Brain pericyte (primary cell): ENCODE results near the gene SASS6.

Experiments
- DNase-seq: peaks from one replicate; pipeline ENCODE4 v3.0.0-alpha.2; 2012; ENCODE audit warnings: low read depth, low spot score

Gene SASS6

DNA sequence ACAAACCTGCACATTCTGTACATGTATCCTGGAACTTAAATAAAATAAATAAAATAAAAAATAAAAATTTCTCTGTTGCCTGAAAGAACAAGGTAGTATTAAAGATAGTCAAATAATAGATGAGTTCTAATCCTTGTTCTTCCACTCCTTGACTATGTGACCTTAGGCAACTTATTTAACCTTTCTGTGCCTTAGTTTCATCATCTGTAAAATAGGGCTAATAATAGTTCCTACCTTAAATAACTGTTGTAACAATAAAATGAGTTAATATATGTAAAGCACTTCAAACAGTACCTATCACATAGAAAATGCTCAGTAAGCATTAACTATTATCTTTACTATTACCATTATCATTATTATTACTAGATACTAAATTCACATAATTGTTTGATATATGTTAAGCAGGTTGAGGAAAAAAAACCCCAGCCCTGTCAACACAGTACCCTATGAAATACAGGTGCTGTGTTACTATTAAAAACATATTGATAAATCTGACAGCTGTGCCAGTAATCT, 23.1 kb downstream of the SASS6 start:
- DNase-seq, result no peak

DNA sequence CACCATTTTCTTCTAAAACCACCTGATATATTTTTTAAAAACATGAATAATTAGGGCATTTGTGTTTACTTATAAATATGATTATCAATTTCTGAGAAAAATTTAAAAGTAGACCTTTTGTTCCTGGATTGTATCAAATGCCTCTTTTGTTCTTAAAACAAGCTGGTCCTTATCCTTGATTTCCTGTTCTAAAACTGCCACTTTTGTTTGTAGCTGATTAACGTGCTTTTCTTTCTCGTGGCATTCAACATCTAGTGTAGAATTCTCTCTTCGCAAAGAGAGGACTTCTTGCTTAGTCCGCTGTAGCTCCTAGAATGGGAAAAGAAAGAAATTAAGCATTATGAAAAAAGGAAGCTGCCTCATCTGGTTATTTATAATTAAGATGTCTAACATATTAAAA, 25.0 kb downstream of the SASS6 start:
- no peak for DNase-seq

DNA sequence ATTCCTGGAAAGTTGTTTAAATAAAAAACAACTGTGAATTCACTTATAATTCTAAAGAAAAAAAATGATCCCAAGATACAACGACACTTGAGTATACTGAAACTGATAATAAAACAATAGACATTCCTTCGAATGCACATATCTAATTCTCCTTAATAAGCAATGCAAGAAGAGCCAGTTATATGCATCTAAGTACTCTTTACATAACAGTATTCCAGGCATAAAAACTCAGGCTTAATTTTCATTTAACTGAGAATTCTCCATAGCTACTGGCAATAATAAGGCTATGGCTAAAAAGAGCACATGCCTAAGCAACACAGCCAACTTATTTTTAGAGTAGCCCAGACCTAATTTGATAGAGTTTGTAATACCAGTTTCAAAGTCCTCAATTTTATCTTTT, 31.2 kb downstream of the SASS6 start:
- no peak for DNase-seq

DNA sequence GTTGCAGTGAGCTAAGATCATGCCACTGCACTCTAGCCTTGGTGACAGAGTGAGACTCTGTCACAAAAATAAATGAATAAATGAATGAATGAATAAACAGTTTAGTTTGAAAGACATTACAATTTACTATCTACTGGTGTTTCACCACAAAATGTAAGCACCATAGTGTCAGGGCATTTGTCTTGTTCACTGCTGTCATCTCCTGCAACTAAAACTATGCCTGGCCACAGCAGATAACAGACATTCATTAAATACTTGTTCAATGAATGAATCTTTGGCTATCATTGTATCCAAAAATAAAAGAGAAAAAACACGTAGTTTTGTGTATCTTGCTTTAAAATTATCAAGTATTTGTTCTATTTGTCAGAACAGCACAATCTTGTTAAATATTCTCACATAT, 32.5 kb downstream of the SASS6 start:
- DNase-seq, result no peak

DNA sequence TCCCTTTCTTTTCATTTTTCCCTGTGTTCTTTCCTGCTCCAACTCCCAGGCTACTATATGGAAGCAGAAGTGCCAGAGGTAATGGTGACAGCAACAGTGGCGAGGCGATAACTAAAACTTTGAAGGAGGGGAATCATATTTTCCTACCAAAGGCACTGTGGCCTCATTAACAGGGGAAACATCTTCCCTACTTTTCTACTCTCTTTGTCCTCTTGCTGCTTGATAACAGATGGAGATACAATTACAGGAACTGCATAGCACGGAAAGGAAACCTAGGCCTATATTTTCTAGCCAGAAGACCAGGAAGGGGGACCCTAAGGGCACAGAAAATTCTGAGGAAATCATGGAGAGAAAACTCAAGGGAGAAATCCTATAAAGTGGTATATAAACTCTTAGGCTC, 42.3 kb downstream of the SASS6 start:
- DNase-seq, result no peak

DNA sequence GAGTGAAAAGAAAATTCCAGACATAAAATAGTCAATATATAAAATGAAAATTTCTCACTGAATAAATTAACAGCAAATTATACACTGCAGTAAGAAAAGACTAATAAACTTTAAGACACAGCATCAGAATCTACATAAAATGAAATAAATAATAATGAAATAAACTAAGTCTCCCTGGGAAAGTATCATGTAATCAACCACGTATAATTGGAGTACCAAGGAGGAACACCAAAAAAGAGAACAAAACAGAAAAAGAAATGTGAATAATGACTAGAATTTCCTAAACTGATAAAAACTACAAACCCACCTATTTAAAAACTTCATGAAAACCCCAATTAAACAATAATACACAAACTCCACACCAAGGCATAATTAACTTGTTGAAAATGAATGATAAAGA, 43.6 kb downstream of the SASS6 start:
- DNase-seq, result no peak

DNA sequence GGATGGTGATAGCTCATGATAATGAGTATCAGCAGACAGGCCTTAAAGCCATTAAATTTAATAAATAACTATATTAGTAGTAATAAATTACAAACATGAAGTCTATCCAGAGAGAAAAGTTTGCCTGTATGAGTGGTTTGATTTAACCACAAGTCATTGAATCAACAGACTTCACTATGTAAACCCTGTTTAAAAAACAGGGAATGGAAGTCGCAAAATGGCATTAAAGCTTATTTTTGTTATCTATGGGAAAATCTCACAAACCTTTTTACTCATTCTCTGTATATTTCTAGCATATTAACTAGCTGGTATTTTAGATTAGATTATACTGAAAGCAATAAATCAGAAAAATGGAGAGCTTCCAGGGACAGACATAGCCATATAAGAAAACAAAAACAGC, 45.3 kb downstream of the SASS6 start:
- DNase-seq, result no peak

DNA sequence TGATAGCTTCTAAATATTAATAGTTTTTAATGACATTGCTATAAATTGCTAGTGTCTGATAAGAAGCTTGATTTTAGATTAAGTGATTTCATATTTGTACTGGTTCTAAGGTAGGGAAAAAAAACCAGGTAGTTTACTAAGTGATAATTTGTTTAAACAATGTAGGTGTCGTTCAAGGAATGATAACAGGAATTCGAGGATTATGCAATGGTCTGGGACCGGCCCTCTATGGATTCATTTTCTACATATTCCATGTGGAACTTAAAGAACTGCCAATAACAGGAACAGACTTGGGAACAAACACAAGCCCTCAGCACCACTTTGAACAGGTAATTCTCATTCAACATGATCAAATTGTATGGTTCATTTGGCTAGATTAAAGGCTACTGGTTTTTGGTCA, 52.4 kb downstream of the SASS6 start:
- DNase-seq, result no peak

DNA sequence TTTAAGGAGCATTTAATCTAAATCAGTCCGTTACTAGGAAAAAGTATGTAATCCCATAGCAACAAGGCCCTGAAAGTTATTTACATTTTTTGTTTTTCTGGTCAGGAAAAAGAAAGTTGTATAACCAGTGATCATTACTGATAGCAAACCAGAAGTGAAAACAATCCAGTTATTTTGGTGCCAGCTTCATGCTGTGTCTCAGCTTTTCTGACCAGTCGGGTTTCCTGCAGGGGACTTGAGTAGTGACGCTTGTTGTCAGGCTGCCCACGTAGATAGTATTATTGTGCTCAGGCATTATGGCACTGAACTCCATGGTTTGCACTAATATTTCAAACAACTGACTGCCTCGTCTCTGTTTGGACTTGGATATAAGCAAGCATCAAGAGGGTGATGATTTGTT, 55.2 kb downstream of the SASS6 start:
- DNase-seq, result peak; percentile 22

DNA sequence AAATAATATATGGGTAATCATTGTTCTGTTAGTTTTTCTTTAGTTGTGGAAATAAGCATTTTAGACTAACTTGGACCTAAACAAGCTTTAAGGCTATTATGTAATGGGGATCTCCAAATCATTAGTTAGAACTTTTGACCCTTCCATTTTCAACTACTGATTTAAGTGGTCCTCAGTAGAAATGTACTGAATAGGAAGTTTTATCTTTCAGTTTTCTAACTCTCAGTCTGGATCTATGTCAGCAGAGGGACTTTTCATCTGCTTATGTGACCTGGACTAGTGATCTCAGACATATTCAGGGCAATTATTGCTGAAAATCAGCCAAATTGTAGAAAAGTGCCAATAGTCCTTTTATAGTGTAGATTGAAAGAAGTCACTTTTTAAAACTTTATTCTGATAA, 56.0 kb downstream of the SASS6 start:
- DNase-seq, result no peak

DNA sequence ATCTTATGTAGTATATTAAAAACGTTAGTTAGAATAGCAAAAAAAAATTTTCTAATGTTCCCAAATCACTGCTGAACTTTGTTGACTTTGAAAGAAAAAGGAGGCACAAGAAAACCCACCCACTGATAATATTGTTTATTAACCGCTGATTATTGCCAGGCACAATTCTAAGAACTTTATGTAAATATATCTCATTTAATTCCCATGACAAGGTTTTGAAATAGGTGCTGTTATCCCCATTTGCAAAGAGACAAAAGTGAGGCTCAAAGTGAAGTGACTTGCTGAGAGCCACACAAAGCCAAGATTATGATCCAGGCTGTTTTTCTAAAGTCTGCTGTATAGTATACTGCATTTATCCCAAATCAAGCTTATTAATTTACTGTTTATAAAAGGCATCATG, 56.4 kb downstream of the SASS6 start:
- DNase-seq, result no peak

DNA sequence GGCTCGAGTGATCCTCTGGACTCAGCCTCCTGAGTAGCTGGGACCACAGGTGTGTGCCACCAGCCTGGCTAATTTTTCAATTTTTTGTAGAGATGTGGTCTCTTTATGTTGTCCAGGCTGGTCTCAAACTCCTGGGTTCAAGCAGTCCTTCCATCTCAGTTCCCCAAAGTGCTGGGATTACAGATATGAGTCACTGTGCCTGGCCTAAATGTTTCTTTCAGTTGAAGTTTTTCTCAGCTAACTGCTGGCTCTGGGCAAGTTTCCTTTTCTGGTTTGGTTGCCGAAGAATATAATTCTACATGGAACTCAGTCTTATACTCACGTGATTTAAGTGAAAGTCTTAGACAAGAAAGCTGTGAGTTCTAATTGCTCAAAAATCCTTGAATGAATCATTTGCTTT, 57.0 kb downstream of the SASS6 start:
- DNase-seq, result no peak

DNA sequence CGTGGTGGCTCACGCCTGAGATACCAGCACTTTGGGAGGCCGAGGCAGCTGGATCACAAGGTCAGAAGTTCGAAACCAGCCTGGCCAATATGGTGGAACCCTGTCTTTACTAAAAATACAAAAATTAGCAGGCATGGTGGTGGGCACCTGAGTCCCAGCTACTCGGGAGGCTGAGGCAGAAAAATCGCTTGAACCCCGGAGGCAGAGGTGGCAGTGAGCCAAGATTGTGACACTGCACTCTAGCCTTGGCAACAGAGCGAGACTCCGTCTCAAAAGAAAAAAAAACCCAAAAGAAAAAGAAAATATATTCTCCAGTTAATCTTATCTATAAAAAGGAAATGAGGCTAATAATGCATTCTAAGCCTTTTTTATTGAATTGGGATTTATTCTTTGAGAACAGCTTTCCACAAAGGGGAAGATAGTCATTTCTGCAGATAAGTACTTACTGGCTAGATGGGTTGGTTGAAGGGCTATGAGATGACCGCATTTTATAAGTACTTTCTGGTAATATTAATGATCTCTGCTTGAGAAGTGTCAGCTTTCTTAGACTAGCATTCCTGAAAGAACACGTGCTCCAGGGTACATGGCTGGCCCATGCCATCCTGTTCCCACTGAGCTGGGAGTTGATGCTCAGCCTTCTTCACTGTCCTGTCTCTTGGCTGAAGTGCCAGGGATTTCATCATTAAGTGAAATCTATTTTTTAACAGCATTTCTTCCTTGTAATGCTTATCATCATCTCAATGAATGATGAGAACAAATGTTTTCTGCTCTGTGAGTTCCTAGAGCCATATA, 57.9 kb downstream of the SASS6 start:
- no peak for DNase-seq

DNA sequence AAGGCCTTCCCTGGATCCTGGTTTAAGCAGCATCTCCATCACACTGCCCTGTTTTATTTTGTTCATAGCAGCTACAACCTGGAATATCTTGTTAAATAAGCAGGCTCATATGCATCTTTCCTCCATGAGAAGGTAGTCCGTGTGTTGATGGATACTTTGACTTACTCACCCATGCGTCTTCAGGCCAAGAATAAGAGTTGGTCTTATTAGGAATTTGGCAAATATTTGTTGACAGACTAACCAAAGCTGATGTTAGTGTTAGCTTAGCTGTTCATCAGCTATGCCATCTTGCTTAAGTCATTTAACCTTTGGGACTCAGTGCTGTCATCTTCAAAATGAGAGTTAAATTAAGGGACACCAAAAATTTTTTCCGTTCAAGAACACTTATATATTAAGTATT, 59.2 kb downstream of the SASS6 start:
- DNase-seq, result no peak

DNA sequence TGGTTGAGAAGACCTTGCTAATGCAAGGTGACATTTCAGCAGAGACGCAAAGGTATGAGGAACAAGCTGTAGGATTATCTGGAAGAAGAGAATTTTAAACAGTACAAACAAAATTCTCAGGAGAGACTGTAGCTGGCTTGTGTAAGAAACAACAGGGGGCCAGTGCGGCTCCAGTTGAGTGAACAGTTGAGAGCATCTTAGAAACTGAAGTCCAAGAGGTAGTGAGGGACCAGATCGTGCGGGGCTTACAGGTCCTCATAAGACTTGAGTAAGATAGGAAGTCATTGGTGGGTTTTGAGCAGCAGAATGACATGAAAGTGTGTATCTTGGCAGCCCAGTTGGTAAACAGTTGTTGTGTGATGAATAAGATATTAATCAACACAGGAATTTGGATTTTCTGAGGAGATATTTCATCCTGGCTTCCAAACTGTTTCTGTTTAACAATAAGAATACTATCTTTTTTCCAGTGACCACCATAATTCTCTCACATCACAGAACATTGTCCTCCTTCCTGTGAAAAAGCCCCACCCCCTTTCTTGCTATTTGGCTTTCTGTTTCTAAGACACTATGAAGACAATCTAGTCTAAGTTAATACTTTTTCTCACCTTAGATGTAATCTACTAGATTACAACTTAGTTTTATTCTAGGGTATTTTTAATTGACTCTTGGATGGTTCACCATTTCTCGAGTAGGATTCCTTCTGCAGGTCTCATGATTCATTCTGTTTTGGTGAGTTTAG, 62.4 kb downstream of the SASS6 start:
- DNase-seq, result no peak

DNA sequence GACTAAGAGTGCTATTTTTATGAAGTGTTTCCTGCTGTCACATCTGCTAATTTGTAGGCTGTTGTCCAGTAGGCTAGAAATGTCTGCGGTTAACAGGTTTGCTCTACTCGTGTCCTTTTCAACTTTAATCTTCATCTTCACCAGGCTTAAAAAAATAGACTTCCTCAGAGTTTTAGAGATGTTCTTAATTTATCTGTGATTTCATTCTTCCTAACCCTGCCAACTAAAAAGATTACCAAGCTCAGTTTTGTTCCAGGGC, 66.8 kb downstream of the SASS6 start:
- DNase-seq, result no peak

DNA sequence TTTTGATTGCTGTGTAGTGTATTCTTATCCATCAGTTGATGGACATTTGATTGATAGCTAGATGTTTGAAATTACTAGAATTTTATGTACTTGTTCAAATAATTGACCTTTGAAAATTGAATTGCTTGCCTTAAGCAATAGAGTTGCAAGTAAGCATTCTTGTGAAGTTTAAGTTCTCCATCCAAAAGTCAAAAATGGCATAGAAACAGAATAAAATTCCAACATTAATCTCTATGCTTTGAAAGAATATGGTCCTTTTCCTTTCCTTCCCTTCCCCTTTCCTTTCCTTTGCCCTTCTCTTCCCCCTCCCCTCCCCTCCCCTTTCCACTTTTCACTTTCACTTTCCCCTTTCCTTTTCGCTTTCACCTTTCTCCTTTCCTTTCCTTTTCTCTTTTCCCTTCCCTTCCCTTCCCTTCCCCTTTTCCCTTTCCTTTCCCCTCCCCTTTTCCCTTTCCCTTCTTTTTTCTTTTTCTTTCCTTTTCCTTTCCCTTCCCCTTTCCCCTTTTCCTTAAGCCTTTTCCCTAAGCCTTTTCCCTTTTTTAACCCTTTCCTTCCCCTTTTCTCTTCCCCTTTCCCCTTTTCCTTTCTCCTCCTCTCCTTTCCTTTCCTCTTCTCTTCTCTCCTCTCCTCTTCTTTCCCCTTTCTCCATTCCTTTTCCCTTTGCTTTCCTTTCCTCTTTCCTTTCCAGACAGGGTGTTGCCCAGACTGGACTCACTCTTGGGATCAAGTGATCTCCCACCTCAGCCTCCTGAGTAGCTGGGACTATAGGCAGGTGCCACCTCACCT, 67.4 kb downstream of the SASS6 start:
- no peak for DNase-seq

DNA sequence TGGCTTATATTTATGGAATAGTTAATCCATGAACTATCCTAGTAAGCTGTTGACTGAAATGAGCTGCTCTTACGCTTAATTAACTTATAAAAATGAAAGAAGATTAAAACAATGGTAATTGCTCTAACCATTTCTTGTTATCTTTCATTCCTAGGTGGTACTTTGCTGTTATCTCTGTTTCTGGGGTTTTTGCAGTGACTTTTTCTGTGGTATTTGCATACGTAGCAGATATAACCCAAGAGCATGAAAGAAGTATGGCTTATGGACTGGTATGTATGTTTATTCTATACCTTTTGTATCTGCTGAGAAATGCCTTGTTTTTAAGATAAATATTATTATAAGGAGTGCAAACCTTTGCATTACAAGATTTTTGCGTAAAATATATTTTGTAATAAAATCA, 71.0 kb downstream of the SASS6 start:
- no peak for DNase-seq

DNA sequence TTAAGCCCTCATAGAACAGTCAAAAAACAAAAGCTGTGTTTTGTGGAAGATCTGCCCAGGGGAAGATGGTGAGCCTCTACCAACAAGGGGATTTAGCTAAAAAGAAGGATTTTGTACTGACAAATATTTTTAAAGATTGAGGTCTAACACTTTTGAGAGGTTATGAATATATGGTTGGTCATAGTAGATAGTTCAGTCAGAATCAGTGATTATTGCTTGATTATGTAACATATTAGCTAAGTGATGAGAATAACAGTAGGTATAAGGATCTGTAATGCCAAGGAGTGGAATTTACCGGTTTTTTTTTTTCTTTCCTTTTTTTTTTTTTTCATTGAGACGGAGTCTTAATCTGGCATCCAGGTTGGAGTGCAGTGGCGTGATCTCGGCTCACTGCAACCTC, 79.0 kb downstream of the SASS6 start:
- no peak for DNase-seq

DNA sequence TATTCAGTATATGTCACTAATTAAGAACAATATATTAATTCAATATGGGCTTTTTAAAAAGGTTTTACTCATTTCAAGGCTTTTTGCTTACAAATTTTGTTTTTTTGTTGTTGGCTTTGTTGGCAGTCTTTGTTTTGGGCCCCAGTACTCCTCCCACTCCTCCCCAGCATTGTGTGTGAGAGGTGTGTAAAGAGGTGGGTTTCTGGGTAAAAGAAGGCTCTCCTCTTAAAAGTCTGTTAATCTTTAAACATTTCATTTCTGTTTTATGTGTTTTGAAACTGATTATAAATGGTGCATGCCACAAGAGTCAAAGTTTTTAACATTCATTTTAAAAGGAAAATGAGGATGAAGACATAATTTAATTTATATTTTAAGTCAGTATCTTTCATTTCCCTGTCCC, 79.6 kb downstream of the SASS6 start:
- no peak for DNase-seq

DNA sequence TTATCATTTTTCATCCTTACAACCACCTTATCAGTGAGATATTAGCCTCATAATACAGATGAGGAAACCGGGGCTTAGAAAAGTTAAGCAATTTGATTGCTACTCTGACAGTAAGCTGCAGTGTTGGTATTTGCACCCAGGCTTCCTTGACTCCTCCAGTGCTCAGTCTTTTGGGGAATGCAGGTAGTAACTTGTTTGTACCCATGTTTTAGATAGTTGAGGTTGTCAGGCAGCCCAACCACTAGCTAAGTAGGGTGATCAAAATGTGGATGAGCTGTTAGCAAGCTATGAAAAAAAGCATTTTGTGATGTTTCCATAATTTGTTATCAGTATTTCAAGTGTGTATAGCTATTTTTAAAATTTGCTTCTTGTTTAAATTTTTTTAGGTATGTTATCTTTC, 80.8 kb downstream of the SASS6 start:
- DNase-seq, result no peak

DNA sequence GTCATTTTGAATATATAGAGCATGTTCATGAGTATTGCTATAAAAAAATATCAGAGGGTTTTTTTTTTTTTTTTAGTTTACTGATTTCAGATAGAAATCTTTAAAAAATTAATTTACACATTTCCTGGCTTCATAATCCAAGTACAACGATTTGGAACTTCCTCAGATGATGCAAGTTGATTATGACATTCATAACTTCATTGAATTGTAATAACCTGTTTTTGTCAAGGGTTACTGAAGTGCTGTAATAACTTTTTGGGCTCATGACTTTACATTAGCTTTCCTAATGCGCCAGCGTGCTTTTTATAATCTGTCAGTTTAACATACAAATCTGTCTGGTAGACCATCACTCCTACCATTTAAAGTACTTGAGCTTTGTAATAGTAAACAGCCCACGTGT, 81.3 kb downstream of the SASS6 start:
- no peak for DNase-seq

DNA sequence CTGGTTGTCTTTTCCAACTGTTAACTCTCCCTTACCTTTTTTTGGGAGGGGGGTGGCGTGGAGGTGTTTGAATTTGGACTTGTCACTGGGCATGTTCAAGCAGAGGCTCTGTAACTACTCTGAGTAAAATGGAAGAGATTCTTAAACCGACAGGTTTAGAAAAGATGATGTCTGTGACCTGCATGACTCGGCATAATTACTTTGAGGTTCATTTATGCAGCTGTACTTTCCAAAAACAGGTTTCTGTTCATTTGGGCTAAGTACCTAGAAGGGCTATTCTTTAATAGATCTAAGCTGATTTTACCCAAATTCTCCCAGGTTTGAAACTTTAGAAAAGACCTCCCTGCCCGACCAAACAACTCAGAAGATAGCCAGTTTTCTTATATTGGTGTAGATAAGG, 82.6 kb downstream of the SASS6 start:
- no peak for DNase-seq
